Psoas muscle (tissue), 8 donors: ENCODE data around the gene PC. TPM values are rescaled to one million over a fixed set of nuclear protein-coding genes. Genes with fewer than 3 reads are reported as not detected.

Experiments
- ATAC-seq, 4 donors: fragments of 200-7000 bp; cut with Tn5 transposase; one replicate each; pipeline ENCODE4 v1.9.1; 2020; ENCODE audit warnings: moderate library complexity in 3 of 4, mild to moderate bottlenecking in 2 of 4
- DNase-seq, 2 donors: peaks; one replicate each; pipeline ENCODE4 v3.0.0-alpha.2; 2020
- H3K27ac ChIP-seq: fragments of 200-600 bp; one replicate; pipeline ENCODE4 v1.8.0; 2022
- H3K27me3 ChIP-seq, 3 donors: fragments of 200-600 bp in 1 of 3; one replicate each; pipeline versions ENCODE4 v1.6.1 to v1.8.0; 2013 to 2022; ENCODE audit warnings: low read length in 2 of 3, mild to moderate bottlenecking in 2 of 3, moderate library complexity in 1 of 3; ENCODE audit not compliant: insufficient read depth in 3 of 3
- H3K36me3 ChIP-seq, 2 donors: fragments of 200-600 bp in 1 of 2; one replicate each; pipeline versions ENCODE4 v1.6.1 to v1.8.0; 2013 to 2022; ENCODE audit warnings: low read depth in 1 of 2, mild to moderate bottlenecking in 1 of 2, moderate library complexity in 1 of 2; ENCODE audit not compliant: insufficient read depth in 1 of 2
- H3K4me1 ChIP-seq: fragments of 200-600 bp; one replicate; pipeline ENCODE4 v1.8.0; 2022
- H3K4me3 ChIP-seq: fragments of 200-600 bp; one replicate; pipeline ENCODE4 v1.8.0; 2022; ENCODE audit warnings: mild to moderate bottlenecking
- H3K9me3 ChIP-seq: fragments of 200-600 bp; one replicate; pipeline ENCODE4 v1.8.0; 2022
- CTCF ChIP-seq: fragments of 200-600 bp; IDR thresholded peaks from one replicate; pipeline ENCODE4 v1.8.0; 2022; ENCODE audit warnings: antibody characterized with exemption
- WGBS, 3 donors: extraction: QIAGEN DNeasy Blood & Tissue Kit; methylation state at CpG; one replicate each; pipeline versions ENCODE4 v1.1.6 to v1.1.7; 2013; 5-methylcytosine and 5-hydroxymethylcytosine counted together
- intact Hi-C, 2 donors: fragments of 100-400 bp; cut with DNase I; formaldehyde crosslinking; loops; one replicate each; pipeline versions ENCODE4 v1.11.0 to v1.14.2; 2022
- polyA plus RNA-seq, 3 donors: library from polyadenylated mRNA; stranded (reverse); fragments of 200-250 nt; gene quantifications; one replicate each; pipeline ENCODE4 v1.2.3, GENCODE V29; 2013
- total RNA-seq, 4 donors: library from RNA; stranded (reverse); fragmentation: NEBNext Ultra II Directional in 2 of 4; extraction: Animal tissue kit (Norgen Biotek cat#: 25700) in 2 of 4; gene quantifications; one replicate each; pipeline versions ENCODE4 v1.2.1 to v1.2.4, GENCODE V29; 2021 to 2023
- donor health status: healthy with polysubstance abuse.
- donor health status: DM: no; HTN: no; CAD: no; lungs with moderate emphysema.
- donor health status: Bipolar disorder and iron deficiency.
- donor health status: healthy.
- donor health status: DM: yes; HTN: yes; CAD: no.
- donor health status: DM: no; HTN: no; CAD: no.
- donor health status: DM: no; HTN: no; CAD: no.
- donor health status: DM: yes; HTN: yes; CAD: no.

The PC gene
- total and polyA plus RNA-seq, 7 donors: 11.1 to 48.8 (median 18.3) TPM

- ATAC-seq (no peak), DNase-seq (no peak)
- H3K27ac ChIP-seq: no peak overlapping the region
- TF ChIP-seq CTCF: no peak
- intact Hi-C loops: no loop called here
- no peak overlapping the region for H3K4me3 ChIP-seq
- no peaks in the 10 kb centered on the region for H3K4me1 ChIP-seq
- no peaks in the 10 kb centered on the region for H3K27me3 ChIP-seq
- 97% methylated on average over 16 of the region's 16 CpGs for WGBS, 3 donors
- H3K36me3 ChIP-seq: peaks cover 0 to 28% of the 10 kb centered on the region in 2 donors
- H3K9me3 ChIP-seq: no peaks in the 10 kb centered on the region
These were observed 88.1 kb downstream of the PC start for GRCh38 chr11:66870131-66870530.

GRCh38 chr11:66869567-66869870 is 88.7 kb downstream of the PC start:
- H3K4me1 ChIP-seq: no peaks in the 10 kb centered on the region
- no peak overlapping the region for H3K4me3 ChIP-seq
- H3K27ac ChIP-seq: no peak overlapping the region
- H3K9me3 ChIP-seq: no peaks in the 10 kb centered on the region
- intact Hi-C loops: no loop called here
- ATAC-seq (no peak), DNase-seq (no peak)
- TF ChIP-seq CTCF: no peak
- peaks cover 0 to 28% of the 10 kb centered on the region in 2 donors for H3K36me3 ChIP-seq
- WGBS, 3 donors: 92 to 95% (median 94%) methylated on average over 9 of the region's 9 CpGs
- no peaks in the 10 kb centered on the region for H3K27me3 ChIP-seq

GRCh38 chr11:66868726-66869566 is 89.2 kb downstream of the PC start:
- TF ChIP-seq CTCF: no peak
- no peak overlapping the region for H3K4me3 ChIP-seq
- H3K9me3 ChIP-seq: no peaks in the 10 kb centered on the region
- H3K36me3 ChIP-seq: peaks cover 0 to 28% of the 10 kb centered on the region in 2 donors
- DNase-seq (no peak), ATAC-seq (no peak)
- no peaks in the 10 kb centered on the region for H3K27me3 ChIP-seq
- 77 to 85% (median 78%) methylated on average over 27 of the region's 27 CpGs for WGBS, 3 donors
- intact Hi-C loops: no loop called here
- H3K4me1 ChIP-seq: no peaks in the 10 kb centered on the region
- no peak overlapping the region for H3K27ac ChIP-seq

GRCh38 chr11:66868082-66868725 is 90.0 kb downstream of the PC start:
- ATAC-seq (no peak), DNase-seq (no peak)
- 93 to 96% (median 93%) methylated on average over 13 of the region's 13 CpGs for WGBS, 3 donors
- Histone ChIP-seq H3K36me3 (peaks cover 0 to 28% of the 10 kb centered on the region in 2 donors), H3K27ac (no peak overlapping the region), H3K4me1 (no peaks in the 10 kb centered on the region), H3K4me3 (no peak overlapping the region), H3K9me3 (no peaks in the 10 kb centered on the region), H3K27me3 (no peaks in the 10 kb centered on the region)
- intact Hi-C loops: no loop called here
- no peak for TF ChIP-seq CTCF
